Natural killer cell (primary cell): Measurements from ENCODE around the gene HNRNPC. TPM values are rescaled to one million over a fixed set of nuclear protein-coding genes. Genes with fewer than 3 reads are reported as not detected.

Source experiments
- ATAC-seq, 3 donors: fragments of 150-1000 bp in 2 of 3; fragments of 200-7000 bp in 1 of 3; cut with Tn5 transposase; 1 replicate in 1 of 3; 2 replicates in 2 of 3; pipeline ENCODE4 v1.10.0; 2021; ENCODE audit warnings: mild to moderate bottlenecking in 2 of 3, moderate library complexity in 2 of 3
- DNase-seq, 2 donors: peaks; one replicate each; pipeline versions ENCODE4 v3.0.0 to v3.0.0-alpha.2; 2013 to 2021; ENCODE audit warnings: mixed read lengths in 1 of 2
- H3K27ac ChIP-seq: one replicate; pipeline ENCODE4 v1.5.1; 2013; ENCODE audit warnings: mild to moderate bottlenecking, low read length
- H3K27me3 ChIP-seq: one replicate; pipeline ENCODE4 v1.6.1; 2013; ENCODE audit warnings: low read length; ENCODE audit not compliant: control insufficient read depth, insufficient read depth
- H3K36me3 ChIP-seq: one replicate; pipeline ENCODE4 v1.6.1; 2013; ENCODE audit warnings: low read length; ENCODE audit not compliant: control insufficient read depth, insufficient read depth
- H3K4me1 ChIP-seq: one replicate; pipeline ENCODE4 v1.6.1; 2013; ENCODE audit warnings: low read length; ENCODE audit not compliant: control insufficient read depth, insufficient read depth
- H3K4me3 ChIP-seq: one replicate; pipeline ENCODE4 v1.5.1; 2013; ENCODE audit warnings: low read length
- H3K9me3 ChIP-seq: one replicate; pipeline ENCODE4 v1.6.1; 2013; ENCODE audit warnings: low read length; ENCODE audit not compliant: control insufficient read depth, insufficient read depth
- H3K27ac Mint-ChIP-seq, 2 donors: one replicate each; pipeline ENCODE4 v1.8.0; 2022; ENCODE audit warnings: mild to moderate bottlenecking in 2 of 2, mixed read lengths in 2 of 2, moderate library complexity in 1 of 2
- H3K27me3 Mint-ChIP-seq, 2 donors: one replicate each; pipeline ENCODE4 v1.8.0; 2022; ENCODE audit warnings: low read depth in 2 of 2, mixed read lengths in 2 of 2
- H3K36me3 Mint-ChIP-seq: one replicate; pipeline ENCODE4 v1.8.0; 2022; ENCODE audit warnings: mixed read lengths
- H3K4me1 Mint-ChIP-seq, 2 donors: one replicate each; pipeline ENCODE4 v1.8.0; 2022; ENCODE audit warnings: mixed read lengths in 2 of 2
- H3K4me3 Mint-ChIP-seq: one replicate; pipeline ENCODE4 v1.8.0; 2022; ENCODE audit warnings: mild to moderate bottlenecking, moderate library complexity, mixed read lengths
- H3K9me3 Mint-ChIP-seq, 2 donors: one replicate each; pipeline ENCODE4 v1.8.0; 2022; ENCODE audit warnings: mixed read lengths in 2 of 2
- CTCF ChIP-seq: fragments of 200-600 bp; IDR thresholded peaks from one replicate; pipeline ENCODE4 v1.8.0; 2022; ENCODE audit warnings: antibody characterized with exemption
- WGBS: methylation state at CpG from one replicate; pipeline ENCODE4 v1.1.7; 2013; ENCODE audit warnings: missing lambda C conversion rate; ENCODE audit not compliant: insufficient coverage; 5-methylcytosine and 5-hydroxymethylcytosine counted together
- intact Hi-C: fragments of 100-400 bp; cut with micrococcal nuclease; formaldehyde crosslinking; loops from one replicate; pipeline ENCODE4 v1.14.2; 2022
- total RNA-seq, 4 donors: library from RNA; stranded (reverse); fragments of 120-200 nt in 1 of 4; gene quantifications; one replicate each; pipeline versions ENCODE4 v1.2.3 to v1.2.4, GENCODE V29; 2013 to 2022

Gene HNRNPC
- total RNA-seq, 3 donors from 2014 or later (not counting 1 experiment from before 2014, with no cell fraction given) = 501 to 547 (median 515) TPM

GRCh38 chr14:21231020-21231652 is 38.1 kb downstream of the HNRNPC start:
- Histone ChIP-seq H3K27me3 (no peaks in the 10 kb centered on the region), H3K9me3 (no peaks in the 10 kb centered on the region), H3K4me3 (no peak overlapping the region), H3K27ac (peak overlapping the region; percentile 82), H3K36me3 (peaks cover 83% of the 10 kb centered on the region), H3K4me1 (peaks cover 37% of the 10 kb centered on the region)
- H3K36me3 Mint-ChIP-seq = peaks cover 14% of the 10 kb centered on the region
- ATAC-seq = peak; percentile 50 to 73 (median 53)
- peaks cover 68 to 71% of the 10 kb centered on the region in 2 donors for H3K4me1 Mint-ChIP-seq
- intact Hi-C loops = loop anchor here (5.0 kb wide), 1 partner anchor 151 kb away; the partner anchor contains the start of gene SUPT16H
- peak overlapping the region; percentile 88 for H3K4me3 Mint-ChIP-seq
- no peaks in the 10 kb centered on the region for H3K9me3 Mint-ChIP-seq
- peak in 1 of 2 donors; percentile 70 for DNase-seq
- H3K27ac Mint-ChIP-seq = peak overlapping the region; percentile 90 to 94
- WGBS = 59% methylated on average over 14 of the region's 14 CpGs
- TF ChIP-seq CTCF = no peak
- no peaks in the 10 kb centered on the region for H3K27me3 Mint-ChIP-seq

- Mint-ChIP-seq H3K27me3 (no peaks in the 10 kb centered on the region), H3K4me1 (peaks cover 60 to 65% of the 10 kb centered on the region in 2 donors), H3K36me3 (peaks cover 14% of the 10 kb centered on the region), H3K4me3 (peak overlapping the region; percentile 88), H3K27ac (peak overlapping the region; percentile 90 to 94), H3K9me3 (no peaks in the 10 kb centered on the region)
- Histone ChIP-seq H3K36me3 (peaks cover 89% of the 10 kb centered on the region), H3K27ac (peak overlapping the region; percentile 82), H3K4me3 (no peak overlapping the region), H3K9me3 (no peaks in the 10 kb centered on the region), H3K27me3 (no peaks in the 10 kb centered on the region), H3K4me1 (peaks cover 37% of the 10 kb centered on the region)
- TF ChIP-seq CTCF = no peak
- intact Hi-C loops = loop anchor here (1.0 to 5.0 kb wide), 2 partner anchors 39 to 152 kb away; partner anchors contain the start of genes HNRNPC and SUPT16H
- 14% methylated on average over 3 of the region's 5 CpGs for WGBS
- DNase-seq = peak in 1 of 2 donors; percentile 79
- peak; percentile 79 to 95 (median 86) for ATAC-seq
These were observed 39.4 kb downstream of the HNRNPC start for GRCh38 chr14:21229821-21230220.

- DNase-seq (no peak), ATAC-seq (no peak)
- no peak overlapping the region for H3K27ac ChIP-seq
- H3K4me3 ChIP-seq = no peak overlapping the region
- H3K36me3 ChIP-seq = peaks cover 85% of the 10 kb centered on the region
- peaks cover 33% of the 10 kb centered on the region for H3K4me1 ChIP-seq
- peaks cover 61% of the 10 kb centered on the region in 2 donors for H3K4me1 Mint-ChIP-seq
- H3K9me3 ChIP-seq = no peaks in the 10 kb centered on the region
- no peaks in the 10 kb centered on the region for H3K27me3 ChIP-seq
- peak overlapping the region; percentile 57 to 94 for H3K27ac Mint-ChIP-seq
- H3K36me3 Mint-ChIP-seq = peaks cover 14% of the 10 kb centered on the region
- H3K27me3 Mint-ChIP-seq = no peaks in the 10 kb centered on the region
- peak overlapping the region; percentile 42 for H3K4me3 Mint-ChIP-seq
- TF ChIP-seq CTCF = no peak
- no peaks in the 10 kb centered on the region for H3K9me3 Mint-ChIP-seq
- WGBS = 100% methylated on average over 1 of the region's 1 CpG
- intact Hi-C loops = no loop called here
These were observed 41.3 kb downstream of the HNRNPC start for GRCh38 chr14:21227981-21228380.
